ENCODE measurements around the gene IQGAP1.

- TF ChIP-seq SP2 (tag by site-specific recombination; IDR thresholded peaks at IDR 0.05) (no peak), CTCF (tag by site-specific recombination; IDR thresholded peaks at IDR 0.05) (no peak), ZNF423 (tag by site-specific recombination; IDR thresholded peaks at IDR 0.05) (no peak), ZBTB7A (tag by site-specific recombination; IDR thresholded peaks at IDR 0.05; ENCODE audit: low read depth) (no peak), ZBTB1 (tag by site-specific recombination; IDR thresholded peaks at IDR 0.05) (no peak), WT1 (tag by site-specific recombination; IDR thresholded peaks at IDR 0.05) (no peak), ZNF416 (tag by site-specific recombination; IDR thresholded peaks at IDR 0.05) (no peak), ZNF560 (tag by site-specific recombination; IDR thresholded peaks at IDR 0.05; ENCODE audit: borderline replicate concordance) (no peak), ZNF140 (tag by site-specific recombination; IDR thresholded peaks at IDR 0.05) (no peak)
Observed at GRCh38 chr15:90478846-90479481, 90.9 kb downstream of the IQGAP1 start.

Data from HEK293 (cell line).